Uterine smooth muscle cell (primary cell): ENCODE measurements around the gene ADGRB2. TPM values are rescaled to one million over a fixed set of nuclear protein-coding genes. Genes with fewer than 3 reads are reported as not detected.

ENCODE experiments used
- total RNA-seq: library from RNA; depleted of rRNA; stranded (reverse); fragments of >200 nt; gene quantifications from 2 replicates; pipeline ENCODE4 v1.2.3, GENCODE V29; 2014

ADGRB2 gene
- 6.1 and 12.4 TPM in 2 replicates for total RNA-seq

GRCh38 chr1:31764312-31765040 lies at the start of gene ADGRB2:
ADGRB2 (minus strand) TSS chr1:31764340; CDS start chr1:31757221, 7,119 bp downstream.

GRCh38 chr1:31703431-31704270 lies 60.5 kb downstream of the ADGRB2 start, which contains the start of gene COL16A1:
COL16A1 (minus strand) TSS chr1:31704017; CDS start chr1:31702193, 1,824 bp downstream.

Other genes with a start within 250 kb of the ADGRB2 start
- gene TINAGL1, start 187.8 kb downstream of the ADGRB2 start, total RNA-seq: 3.4 and 28.4 TPM in 2 replicates
- not detected in 2 replicates for gene HCRTR1, start 146.7 kb downstream of the ADGRB2 start, total RNA-seq
- 70.4 and 81.7 TPM in 2 replicates for gene PEF1, start 119.5 kb downstream of the ADGRB2 start, total RNA-seq
- gene COL16A1, start 60.3 kb downstream of the ADGRB2 start, total RNA-seq: 50.2 and 202 TPM in 2 replicates
- 71.4 and 85.6 TPM in 2 replicates for gene SPOCD1, start 51.7 kb upstream of the ADGRB2 start, total RNA-seq
- 366 and 386 TPM in 2 replicates for gene PTP4A2, start 174.0 kb upstream of the ADGRB2 start, total RNA-seq
- gene KHDRBS1, start 249.5 kb upstream of the ADGRB2 start, total RNA-seq: 59.7 and 76.0 TPM in 2 replicates